ENCODE measurements around the gene KRTAP10-4. TPM values are rescaled to one million over a fixed set of nuclear protein-coding genes. Genes with fewer than 3 reads are reported as not detected.
A peak's percentile ranks its signal among the peaks of the same experiment; 100 is the strongest.

KRTAP10-4 gene
- total and polyA plus RNA-seq, 2 experiments from 2014 or later, result not detected

DNA sequence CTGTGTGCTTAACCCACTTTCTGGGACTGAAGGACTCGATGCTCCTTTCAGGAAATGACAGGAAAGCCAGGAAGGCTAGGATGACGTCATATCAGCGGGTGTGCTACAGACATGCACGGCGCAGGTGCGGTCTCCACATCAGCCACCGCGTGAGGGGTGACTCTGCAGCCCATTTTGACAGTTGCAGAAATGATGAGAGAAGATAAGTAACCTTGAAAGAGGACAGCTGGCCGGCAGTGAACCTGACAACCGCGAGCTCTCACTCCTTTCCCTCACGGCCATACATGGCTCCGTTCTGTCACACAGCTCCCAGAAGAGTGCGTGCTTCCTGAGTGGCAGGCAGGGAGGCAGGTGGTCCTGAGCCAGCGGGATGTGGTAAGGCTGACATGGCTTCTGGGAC, 8.5 kb downstream of the KRTAP10-4 start:
- DNase-seq (ENCODE audit: low spot score), result no peak
- H3K4me3 ChIP-seq, result no peak overlapping the region
- H3K9me2 ChIP-seq (replicated peaks; ENCODE audit: insufficient read depth), result no peaks in the 10 kb centered on the region
- H3K4me1 ChIP-seq (ENCODE audit: insufficient read depth), result no peaks in the 10 kb centered on the region
- no peak overlapping the region for H3K4me2 ChIP-seq
- H3K36me3 ChIP-seq (replicated peaks; ENCODE audit: insufficient read depth, low read depth), result no peaks in the 10 kb centered on the region
- WGBS (ENCODE audit: low lambda C conversion rate, missing lambda C conversion rate), result 90% methylated on average over 14 of the region's 15 CpGs
- H3K79me2 ChIP-seq, result no peaks in the 10 kb centered on the region
- TF ChIP-seq EZH2phosphoT487 (IDR thresholded peaks at IDR 0.05; ENCODE audit: low read depth, severe bottlenecking, unreplicated experiment) (no peak), EZH2 (IDR thresholded peaks at IDR 0.05; ENCODE audit: borderline replicate concordance) (no peak), CTCF (IDR thresholded peaks at IDR 0.05; ENCODE audit: poor library complexity) (no peak)
- peaks cover 4% of the 10 kb centered on the region for H3K27me3 ChIP-seq
- H4K20me1 ChIP-seq (ENCODE audit: insufficient read depth, poor library complexity, severe bottlenecking), result no peaks in the 10 kb centered on the region
- no peaks in the 10 kb centered on the region for H3K9me3 ChIP-seq (ENCODE audit: low read depth)
- H2AFZ ChIP-seq, result no peak overlapping the region
- no peak overlapping the region for H3K27ac ChIP-seq

DNA sequence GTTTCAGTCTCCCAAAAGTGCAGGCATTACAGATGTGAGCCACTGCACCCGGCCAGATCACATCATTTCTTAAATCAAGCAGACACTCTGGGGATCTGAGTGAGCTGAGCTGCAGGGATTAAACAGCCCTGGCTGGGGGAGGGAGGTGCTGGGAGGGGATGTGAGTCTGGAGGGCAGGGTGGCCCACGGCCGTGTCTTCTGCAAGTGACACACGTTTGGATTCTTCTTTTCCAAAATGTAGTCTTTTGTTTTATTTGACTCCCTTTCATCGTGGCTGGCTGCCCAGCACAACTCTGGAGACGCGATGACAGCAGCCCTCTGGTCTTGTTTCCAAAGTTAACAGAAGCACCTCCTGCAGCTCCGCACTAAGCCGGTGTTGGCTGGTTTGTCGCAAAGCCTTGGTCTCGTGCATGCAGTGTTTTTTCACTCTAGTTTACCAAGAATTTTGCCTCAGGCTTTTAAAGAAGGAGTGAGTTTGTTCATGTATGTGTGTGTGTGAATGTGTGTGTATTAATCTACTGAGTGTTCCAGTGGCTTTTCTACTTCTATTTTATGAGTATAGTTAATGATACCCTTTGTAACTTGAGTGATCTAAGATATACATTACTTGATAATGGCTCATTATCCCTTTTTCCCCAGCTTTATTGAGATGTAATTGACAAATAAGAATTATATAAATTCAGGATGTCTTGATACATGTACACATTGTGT, 9.7 kb downstream of the KRTAP10-4 start:
- Histone ChIP-seq H3K4me3 (no peak overlapping the region), H3K27me3 (peaks cover 4% of the 10 kb centered on the region), H3K4me2 (no peak overlapping the region), H3K9me3 (ENCODE audit: low read depth) (no peaks in the 10 kb centered on the region), H3K79me2 (no peaks in the 10 kb centered on the region), H3K9me2 (replicated peaks; ENCODE audit: insufficient read depth) (no peaks in the 10 kb centered on the region), H3K27ac (no peak overlapping the region), H3K36me3 (replicated peaks; ENCODE audit: insufficient read depth, low read depth) (no peaks in the 10 kb centered on the region), H3K4me1 (ENCODE audit: insufficient read depth) (no peaks in the 10 kb centered on the region), H4K20me1 (ENCODE audit: insufficient read depth, poor library complexity, severe bottlenecking) (no peaks in the 10 kb centered on the region), H2AFZ (no peak overlapping the region)
- peak; percentile 41 for DNase-seq (ENCODE audit: low spot score)
- WGBS (ENCODE audit: low lambda C conversion rate, missing lambda C conversion rate), result 39% methylated on average over 10 of the region's 11 CpGs
- TF ChIP-seq CTCF (IDR thresholded peaks at IDR 0.05; ENCODE audit: poor library complexity) (no peak), EZH2phosphoT487 (IDR thresholded peaks at IDR 0.05; ENCODE audit: low read depth, severe bottlenecking, unreplicated experiment) (no peak), EZH2 (IDR thresholded peaks at IDR 0.05; ENCODE audit: borderline replicate concordance) (no peak)

DNA sequence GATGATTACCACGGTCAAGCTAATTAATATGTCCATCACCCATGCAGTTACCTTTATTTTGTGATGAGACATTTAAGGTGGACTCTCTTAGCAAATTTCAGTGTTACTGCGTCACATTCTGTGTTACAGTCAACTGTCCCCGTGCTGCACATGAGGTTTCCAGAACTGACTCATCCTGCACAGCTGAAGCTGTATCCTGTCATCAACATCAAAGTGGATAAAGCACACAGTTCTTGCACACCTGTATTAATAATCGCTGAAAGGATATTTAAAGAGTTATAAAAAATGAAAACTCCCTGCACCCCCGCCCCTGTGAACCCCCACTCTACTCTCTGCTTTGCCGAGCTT, 10.2 kb downstream of the KRTAP10-4 start:
- H3K27ac ChIP-seq, result no peak overlapping the region
- TF ChIP-seq EZH2 (IDR thresholded peaks at IDR 0.05; ENCODE audit: borderline replicate concordance), result no peak
- TF ChIP-seq EZH2phosphoT487 (IDR thresholded peaks at IDR 0.05; ENCODE audit: low read depth, severe bottlenecking, unreplicated experiment), result no peak
- no peak for TF ChIP-seq CTCF (IDR thresholded peaks at IDR 0.05; ENCODE audit: poor library complexity)
- H3K4me1 ChIP-seq (ENCODE audit: insufficient read depth), result no peaks in the 10 kb centered on the region
- H4K20me1 ChIP-seq (ENCODE audit: insufficient read depth, poor library complexity, severe bottlenecking), result no peaks in the 10 kb centered on the region
- H3K79me2 ChIP-seq, result no peaks in the 10 kb centered on the region
- H3K9me2 ChIP-seq (replicated peaks; ENCODE audit: insufficient read depth), result no peaks in the 10 kb centered on the region
- H3K27me3 ChIP-seq, result peaks cover 4% of the 10 kb centered on the region
- H3K4me3 ChIP-seq, result no peak overlapping the region
- H3K9me3 ChIP-seq (ENCODE audit: low read depth), result no peaks in the 10 kb centered on the region
- H2AFZ ChIP-seq, result no peak overlapping the region
- no peak for DNase-seq (ENCODE audit: low spot score)
- 75% methylated on average over 6 of the region's 6 CpGs for WGBS (ENCODE audit: low lambda C conversion rate, missing lambda C conversion rate)
- H3K36me3 ChIP-seq (replicated peaks; ENCODE audit: insufficient read depth, low read depth), result no peaks in the 10 kb centered on the region
- H3K4me2 ChIP-seq, result no peak overlapping the region
